ENCODE data around the gene BCL11B.

The BCL11B gene

GRCh38 chr14:99287269-99287942 is 15.4 kb upstream of the BCL11B start:
- no peak for DNase-seq (ENCODE audit: low read depth in 3 of 3)

DNA sequence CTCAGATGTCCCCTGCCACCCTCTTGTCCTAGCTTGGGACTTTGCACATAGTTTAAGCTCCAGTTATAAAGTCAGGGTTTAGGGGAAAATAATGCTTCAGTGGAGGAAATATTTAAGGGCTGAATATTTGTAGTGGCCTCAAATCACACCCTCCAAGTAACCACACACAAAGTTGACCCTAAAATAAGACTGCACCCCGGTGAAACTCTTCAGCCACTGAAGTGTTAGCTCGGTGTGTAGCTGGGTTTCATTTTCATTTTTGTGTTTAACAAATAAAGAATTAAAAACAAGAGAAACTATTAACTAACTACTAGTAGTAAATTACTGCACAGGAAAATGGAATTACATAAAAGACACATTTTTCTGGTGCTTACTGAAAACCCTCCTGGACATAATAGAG is 14.8 kb upstream of the BCL11B start:
- DNase-seq (ENCODE audit: low read depth in 3 of 3): no peak

- DNase-seq (ENCODE audit: low read depth in 3 of 3): no peak
Measured at GRCh38 chr14:99284254-99285004, 12.4 kb upstream of the BCL11B start.

DNA sequence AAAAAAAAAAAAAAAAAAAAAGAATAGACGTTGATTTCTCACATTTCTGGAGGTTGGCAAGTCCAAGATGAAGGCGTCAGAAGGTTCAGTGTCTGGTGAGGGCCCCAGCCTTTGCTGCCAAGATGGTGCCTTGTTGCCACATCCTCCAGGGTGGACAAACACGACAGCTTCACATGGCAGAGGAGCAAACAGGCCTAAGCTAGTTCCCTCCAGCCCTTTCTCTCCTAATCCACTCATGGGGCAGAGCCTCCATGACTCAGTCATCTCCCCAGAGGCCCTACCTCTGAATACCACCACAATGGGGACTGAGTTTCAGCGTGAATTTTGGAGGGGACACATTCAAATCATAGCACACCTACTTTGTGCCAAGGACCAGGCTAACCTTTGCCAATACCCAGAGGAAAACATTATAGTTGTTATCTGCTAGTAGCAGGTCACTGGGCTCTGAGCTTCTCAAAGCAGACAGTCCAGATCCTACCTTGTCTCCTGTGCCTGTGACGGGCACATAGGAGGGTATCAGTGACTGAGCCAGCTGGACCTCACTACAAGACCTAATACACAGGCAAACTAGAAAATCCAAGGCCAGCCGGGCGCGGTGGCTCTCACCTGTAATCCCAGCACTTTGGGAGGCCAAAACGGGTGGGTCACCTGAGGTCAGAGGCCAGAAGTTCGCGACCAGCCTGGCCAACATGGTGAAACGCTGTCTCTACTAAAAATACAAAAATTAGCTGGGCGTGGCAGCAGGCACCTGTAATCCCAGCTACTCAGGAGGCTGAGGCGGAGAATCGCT is 10.5 kb upstream of the BCL11B start:
- no peak for DNase-seq (ENCODE audit: low read depth in 3 of 3)

DNA sequence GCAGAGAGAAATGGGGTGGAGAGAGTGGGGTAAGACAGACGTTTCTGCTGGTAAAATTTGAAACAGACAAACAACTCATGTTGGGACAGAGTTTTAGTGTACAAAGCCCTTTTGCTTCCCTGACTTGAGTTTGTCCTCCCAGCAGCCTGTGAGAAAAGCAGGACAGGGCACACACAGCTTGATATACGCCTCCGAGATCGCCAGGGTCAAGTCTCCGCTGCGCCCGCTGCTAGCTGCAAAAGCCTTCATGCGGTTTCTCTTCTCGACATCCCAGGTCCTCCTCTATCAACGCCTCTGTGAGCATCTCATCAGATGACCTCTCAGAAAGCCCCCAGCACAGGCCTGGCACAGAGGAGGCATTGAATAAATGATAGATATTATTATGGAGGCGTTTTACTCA is 9.4 kb upstream of the BCL11B start:
- no peak for DNase-seq (ENCODE audit: low read depth in 3 of 3)

- DNase-seq (ENCODE audit: low read depth in 3 of 3): no peak
Measured at GRCh38 chr14:99280852-99281251, 8.9 kb upstream of the BCL11B start.

- DNase-seq (ENCODE audit: low read depth in 3 of 3): no peak
Measured at GRCh38 chr14:99280066-99280731, 8.2 kb upstream of the BCL11B start.

DNA sequence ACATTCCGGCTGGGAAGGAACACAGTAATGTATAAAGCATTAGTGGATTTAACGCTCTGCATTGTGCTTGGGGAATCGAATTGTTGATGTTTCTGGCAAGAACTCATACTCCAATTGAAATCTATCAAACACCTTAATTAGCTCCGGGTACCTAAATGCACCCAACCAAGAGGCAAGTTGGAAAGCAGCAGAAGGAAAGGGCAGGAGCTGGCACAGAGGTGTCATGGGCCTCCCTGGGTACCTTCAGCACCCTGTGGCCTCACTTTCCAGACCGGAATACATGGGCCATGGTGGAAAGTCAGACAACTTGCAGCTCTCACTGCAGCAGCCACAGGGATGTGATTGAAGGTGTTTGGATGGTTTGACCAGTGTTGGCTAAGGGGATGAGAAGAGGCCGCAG is 6.8 kb upstream of the BCL11B start:
- no peak for DNase-seq (ENCODE audit: low read depth in 3 of 3)

GRCh38 chr14:99277530-99277929 is 5.5 kb upstream of the BCL11B start:
- DNase-seq (ENCODE audit: low read depth in 3 of 3): no peak

GRCh38 chr14:99276482-99276881 is 4.5 kb upstream of the BCL11B start:
- no peak for DNase-seq (ENCODE audit: low read depth in 3 of 3)

DNA sequence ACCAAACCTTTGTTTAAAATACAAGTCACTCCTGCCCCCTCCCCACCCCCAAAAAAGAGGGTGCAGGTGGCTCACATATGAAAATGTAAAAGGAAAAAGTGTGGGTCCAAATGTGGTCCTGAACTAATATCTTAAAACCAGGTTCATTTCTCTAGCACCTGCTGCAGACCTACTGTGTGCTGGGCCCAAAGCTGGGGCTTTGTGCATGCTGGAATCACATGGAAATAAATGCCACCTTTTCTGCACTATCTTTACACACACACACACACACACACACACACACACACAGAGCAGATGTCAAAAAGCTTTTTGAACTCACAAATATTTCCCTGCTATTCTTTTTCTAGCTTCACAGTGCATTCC is 3.2 kb upstream of the BCL11B start:
- no peak for DNase-seq (ENCODE audit: low read depth in 3 of 3)

DNA sequence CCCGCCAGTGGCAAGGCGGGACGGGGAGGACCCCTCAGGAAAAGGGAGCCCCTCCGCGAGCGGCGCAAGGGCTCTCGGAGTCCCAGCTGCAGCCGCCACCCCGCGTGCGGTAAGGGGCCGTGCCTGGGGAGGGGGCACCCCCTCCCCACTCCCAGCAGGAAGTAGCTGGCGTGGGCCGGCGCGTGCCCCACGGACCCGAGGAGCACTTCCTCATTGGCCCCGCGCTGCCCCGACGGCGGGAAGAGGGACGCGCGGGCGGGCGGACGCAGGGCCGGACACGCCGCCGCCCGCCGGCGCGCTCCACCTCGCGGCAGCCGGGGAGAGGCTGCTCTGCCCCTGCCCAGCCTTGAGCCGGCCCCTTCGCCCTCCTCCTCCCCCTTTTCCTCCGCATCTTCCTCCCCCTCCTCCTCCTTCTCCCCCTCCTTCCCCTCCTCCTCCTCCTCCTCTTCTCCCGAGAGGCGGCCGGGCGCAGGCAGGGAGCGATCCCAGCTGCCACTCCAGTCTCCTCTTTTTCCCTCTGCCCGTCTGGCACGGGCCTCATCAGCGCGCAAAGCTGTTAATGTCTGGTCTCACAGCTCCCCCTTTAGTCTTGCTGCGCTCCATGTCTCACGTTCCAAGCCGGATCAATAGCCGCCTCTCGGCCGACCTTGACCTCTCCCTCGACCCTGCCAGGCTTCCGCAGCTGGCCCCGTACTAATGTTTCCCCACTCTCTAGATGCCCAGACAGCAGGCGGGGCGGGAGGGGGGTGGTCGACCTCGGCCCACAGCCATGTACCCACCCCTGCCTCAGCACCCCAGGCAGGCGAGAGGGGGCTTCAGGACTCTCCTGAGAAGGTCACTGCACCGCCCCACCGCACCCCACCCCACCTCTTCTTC is 2.6 kb upstream of the BCL11B start:
- no peak for DNase-seq (ENCODE audit: low read depth in 3 of 3)

GRCh38 chr14:99273766-99274345 is 1.9 kb upstream of the BCL11B start:
- DNase-seq (ENCODE audit: low read depth in 3 of 3): no peak

GRCh38 chr14:99272899-99273765 is 1.1 kb upstream of the BCL11B start:
- DNase-seq (ENCODE audit: low read depth in 3 of 3): peak in 1 of 3 experiments; percentile 75

GRCh38 chr14:99272632-99272898 is 568 bp upstream of the BCL11B start:
- DNase-seq (ENCODE audit: low read depth in 3 of 3): no peak

DNA sequence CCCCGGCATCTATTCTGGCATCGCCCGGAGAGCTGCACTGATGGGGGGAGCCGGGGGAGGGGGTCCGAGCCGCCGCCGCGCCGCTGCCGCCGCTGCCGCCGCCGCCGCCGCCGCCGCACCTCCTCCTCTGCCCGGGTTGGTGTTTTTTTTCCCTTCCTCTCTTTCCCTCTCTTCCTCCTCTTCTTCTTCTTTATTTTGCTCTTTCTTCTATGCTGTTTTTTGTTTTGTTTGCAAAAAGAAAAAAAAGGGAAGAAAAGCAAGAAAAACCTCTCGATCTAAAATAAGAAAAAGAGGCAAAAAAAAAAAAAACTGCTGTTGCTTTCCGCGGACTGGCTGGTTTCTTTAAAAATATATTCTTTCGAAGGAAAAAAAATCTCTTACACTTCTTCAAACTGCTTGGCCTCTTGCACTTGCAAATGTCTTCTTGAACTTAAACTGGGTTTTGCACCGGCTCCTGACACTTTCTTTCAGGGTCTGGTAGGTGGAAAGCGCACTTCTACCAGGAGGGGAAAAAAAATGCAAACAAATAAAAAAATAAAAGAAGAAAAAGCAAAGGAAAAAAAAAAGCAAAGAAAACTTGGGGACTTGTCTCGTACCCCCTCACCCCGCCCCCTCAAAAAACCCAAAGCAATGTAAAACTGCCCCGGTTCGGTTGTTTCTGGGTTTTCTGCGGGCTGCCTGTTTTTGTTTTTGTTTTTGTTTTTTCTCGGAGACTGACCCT is 616 bp downstream of the BCL11B start:
- no peak for DNase-seq (ENCODE audit: low read depth in 3 of 3)

- no peak for DNase-seq (ENCODE audit: low read depth in 3 of 3)
Measured at GRCh38 chr14:99270458-99271220, 1.4 kb downstream of the BCL11B start.

DNA sequence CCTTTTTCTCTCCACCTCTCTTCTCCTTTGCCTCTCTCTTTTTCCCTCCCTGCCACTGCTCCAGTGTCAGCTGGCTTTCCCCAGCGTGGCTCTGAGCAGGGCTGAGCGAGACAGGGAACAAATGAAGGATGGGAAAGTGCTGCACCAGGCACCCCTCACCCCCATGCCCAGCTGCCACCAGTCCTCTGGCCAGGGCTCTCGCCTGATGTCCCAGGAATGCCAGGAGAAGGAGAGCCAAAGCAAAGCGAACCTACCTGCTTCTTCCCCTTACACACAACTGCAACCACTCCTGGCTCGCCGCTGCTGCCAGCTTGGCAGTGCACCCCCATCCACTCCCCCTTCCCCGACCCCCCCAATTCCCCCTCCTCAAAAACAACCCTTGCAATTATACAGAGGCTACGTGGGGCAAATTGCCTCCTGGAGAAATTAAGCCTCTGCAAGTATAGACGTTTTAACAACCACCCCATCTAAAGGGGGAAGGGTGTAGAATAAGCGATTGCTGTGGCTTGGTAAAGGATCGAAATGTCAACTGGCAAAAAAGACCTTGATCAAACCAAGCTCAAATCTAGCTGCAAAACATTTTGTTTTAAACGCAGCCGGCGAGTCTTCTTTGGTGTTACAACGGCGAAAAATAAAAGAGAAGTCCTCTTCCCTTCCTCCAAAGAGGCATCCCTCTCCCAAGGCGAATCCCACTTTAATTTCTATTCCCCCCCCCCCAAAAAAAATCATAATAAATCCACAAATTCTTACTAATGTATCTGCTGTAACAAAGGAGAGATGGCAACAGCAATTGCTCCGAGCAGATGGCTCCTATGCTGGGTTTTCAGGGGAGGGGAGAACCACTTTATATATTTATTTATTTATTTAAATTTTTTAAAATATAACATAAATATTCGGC is 2.9 kb downstream of the BCL11B start:
- DNase-seq (ENCODE audit: low read depth in 3 of 3): no peak

All from stimulated activated CD4-positive, alpha-beta T cell treated with anti-CD3 and anti-CD28 coated beads, TNF-alpha, amount 100 ng/mL, for 24 hours (primary cell).